GM18519 (cell line): ENCODE data around the gene SETD2.
"Not testable (repeated sequence)": the region's sequence is repeated elsewhere in the genome, so short reads cannot be mapped to it uniquely, and the experiment has no call there.

ENCODE experiments used
- ATAC-seq: cut with Tn5 transposase; IDR thresholded peaks from one replicate; pipeline ENCODE4 v1.9.1; 2021; ENCODE audit warnings: mild to moderate bottlenecking, moderate library complexity; ENCODE audit not compliant: unreplicated experiment, low FRiP score

Gene SETD2

GRCh38 chr3:47108546-47108945 is 55.4 kb downstream of the SETD2 start:
- ATAC-seq = no peak

GRCh38 chr3:47104259-47104658 is 59.7 kb downstream of the SETD2 start:
- no peak for ATAC-seq

GRCh38 chr3:47103619-47104018 is 60.3 kb downstream of the SETD2 start:
- no peak for ATAC-seq

- ATAC-seq = no peak
These were observed 61.8 kb downstream of the SETD2 start for GRCh38 chr3:47102081-47102600.

- ATAC-seq = no peak
These were observed 65.0 kb downstream of the SETD2 start for GRCh38 chr3:47098910-47099309.

GRCh38 chr3:47097864-47098263 is 66.0 kb downstream of the SETD2 start:
- no peak for ATAC-seq

- ATAC-seq = no peak
These were observed 67.0 kb downstream of the SETD2 start for GRCh38 chr3:47096959-47097358.

GRCh38 chr3:47092090-47092489 is 71.8 kb downstream of the SETD2 start:
- ATAC-seq = no peak

GRCh38 chr3:47089630-47090029 is 74.3 kb downstream of the SETD2 start:
- ATAC-seq = no peak

- ATAC-seq = no peak
These were observed 77.8 kb downstream of the SETD2 start for GRCh38 chr3:47086071-47086470.

GRCh38 chr3:47083786-47084185 is 80.1 kb downstream of the SETD2 start:
- no peak for ATAC-seq

- no peak for ATAC-seq
These were observed 81.4 kb downstream of the SETD2 start for GRCh38 chr3:47082519-47082918.

GRCh38 chr3:47079432-47079831 is 84.5 kb downstream of the SETD2 start:
- ATAC-seq = no peak

- ATAC-seq = no peak
These were observed 90.2 kb downstream of the SETD2 start for GRCh38 chr3:47073685-47074084.

GRCh38 chr3:47070770-47071169 is 93.1 kb downstream of the SETD2 start:
- ATAC-seq = no peak

GRCh38 chr3:47066259-47066658 is 97.7 kb downstream of the SETD2 start:
- not testable (repeated sequence) for ATAC-seq

- no peak for ATAC-seq
These were observed 98.2 kb downstream of the SETD2 start for GRCh38 chr3:47065681-47066080.

GRCh38 chr3:47065058-47065457 is 98.9 kb downstream of the SETD2 start:
- no peak for ATAC-seq

GRCh38 chr3:47057212-47057671 is 106.7 kb downstream of the SETD2 start:
- no peak for ATAC-seq

GRCh38 chr3:47056705-47057104 is 107.2 kb downstream of the SETD2 start:
- no peak for ATAC-seq

- ATAC-seq = no peak
These were observed 109.5 kb downstream of the SETD2 start for GRCh38 chr3:47054412-47054811.

GRCh38 chr3:47047673-47048072 is 116.2 kb downstream of the SETD2 start:
- ATAC-seq = no peak

- no peak for ATAC-seq
These were observed 116.8 kb downstream of the SETD2 start for GRCh38 chr3:47047069-47047468.
